NCI-H1436 treated with DMSO at 0.1 percent for 48 hours (cell line): ENCODE data around the gene TBX2.
"Not testable (repeated sequence)": the region's sequence is repeated elsewhere in the genome, so short reads cannot be mapped to it uniquely, and the experiment has no call there.

Experiments
- DNase-seq: peaks from one replicate; lab custom pipeline; 2025; lab: John Stamatoyannopoulos, UW

TBX2 gene

DNA sequence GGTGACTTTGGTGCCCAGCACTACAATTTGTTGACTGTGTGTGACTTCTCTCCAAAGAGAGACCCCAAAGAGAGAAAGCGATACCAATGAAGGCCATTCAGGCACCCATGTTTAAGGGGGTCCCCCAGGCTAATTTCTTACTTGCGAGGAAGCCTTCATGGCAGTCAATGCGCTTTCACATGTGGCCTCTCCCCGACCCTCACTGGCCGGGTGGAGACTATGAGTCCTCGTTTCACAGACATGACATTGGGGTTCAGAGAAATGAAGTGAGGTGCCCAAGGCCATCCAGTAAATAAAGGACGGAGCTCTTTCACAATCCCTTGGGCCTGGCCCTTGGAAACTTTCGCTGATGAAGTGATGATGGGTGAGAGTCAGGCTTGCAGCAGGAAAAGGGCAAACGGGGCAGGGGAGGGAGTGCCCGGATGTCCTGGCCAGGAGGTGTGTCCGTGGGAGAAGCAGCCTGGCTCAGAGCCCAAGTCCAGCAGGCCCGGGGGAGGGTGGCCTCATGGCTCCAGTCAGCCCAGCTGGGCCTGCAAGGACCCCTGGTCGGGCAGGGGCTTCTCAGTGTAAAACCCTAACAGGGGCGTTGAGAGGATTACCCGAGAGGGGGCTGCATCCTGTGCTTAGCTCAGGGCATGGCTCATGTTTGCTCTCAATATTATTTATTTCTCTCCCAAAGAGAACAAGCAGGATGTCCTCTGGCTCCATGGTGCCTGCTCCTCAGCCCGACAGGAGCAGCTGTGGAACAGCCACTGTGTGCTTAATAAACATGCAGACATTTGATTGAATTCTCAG is 14.7 kb downstream of the TBX2 start:
- no peak for DNase-seq

DNA sequence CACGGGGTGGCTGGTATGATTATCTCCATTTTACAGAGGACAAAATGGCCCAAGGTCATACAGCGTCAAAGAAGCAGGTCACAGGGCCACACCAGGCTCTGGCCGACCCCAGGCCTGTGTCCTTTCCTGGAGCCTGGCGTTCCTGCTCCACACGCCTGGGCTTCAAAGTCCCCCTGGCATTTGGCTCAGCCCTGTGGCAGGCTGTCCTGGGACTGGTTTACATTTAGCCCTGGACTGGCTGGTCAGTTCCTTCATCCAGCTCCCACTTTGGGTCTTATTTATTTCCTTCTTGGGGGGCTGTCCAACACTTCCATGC is 15.3 kb downstream of the TBX2 start:
- DNase-seq, result no peak

DNA sequence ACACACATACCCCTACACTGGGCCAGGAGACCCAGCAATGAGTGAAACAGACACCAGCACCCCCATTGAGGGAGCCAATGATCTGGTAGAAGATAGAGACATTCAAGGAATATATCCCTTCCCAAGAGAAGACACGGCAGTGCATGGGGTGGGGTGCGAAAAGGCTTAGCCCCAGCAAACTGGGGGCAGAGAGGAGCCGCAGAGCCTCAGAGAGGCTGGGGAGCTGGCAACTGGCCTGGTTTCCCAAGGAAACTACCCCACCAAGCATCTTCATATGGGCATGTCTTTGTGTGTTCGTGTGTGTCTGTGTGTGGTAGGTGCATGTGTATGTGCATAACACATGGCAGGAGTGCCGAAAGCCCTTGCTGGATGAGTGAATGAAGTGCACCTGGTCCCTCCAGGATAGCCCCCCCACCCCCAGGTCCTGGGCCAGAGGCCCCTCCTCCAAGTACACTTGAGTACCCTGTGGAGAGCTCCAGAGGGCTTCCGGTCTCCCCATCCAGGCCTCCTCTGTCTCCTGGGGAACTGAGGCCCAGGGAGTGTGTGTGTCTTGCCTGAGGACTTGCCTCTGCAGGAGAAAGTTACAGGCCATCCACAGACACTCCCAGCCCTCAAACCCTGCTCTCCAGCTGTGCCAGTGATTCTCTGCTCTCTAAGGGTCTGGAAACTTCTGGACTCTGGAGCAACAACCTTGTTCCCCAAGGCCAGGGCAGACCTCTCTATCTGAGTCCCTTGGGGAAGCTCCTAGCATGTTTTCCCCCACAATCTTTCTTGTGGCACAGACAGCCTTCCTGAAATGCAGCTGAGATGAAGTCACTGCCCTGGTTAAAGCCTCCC is 15.9 kb downstream of the TBX2 start:
- no peak for DNase-seq

DNA sequence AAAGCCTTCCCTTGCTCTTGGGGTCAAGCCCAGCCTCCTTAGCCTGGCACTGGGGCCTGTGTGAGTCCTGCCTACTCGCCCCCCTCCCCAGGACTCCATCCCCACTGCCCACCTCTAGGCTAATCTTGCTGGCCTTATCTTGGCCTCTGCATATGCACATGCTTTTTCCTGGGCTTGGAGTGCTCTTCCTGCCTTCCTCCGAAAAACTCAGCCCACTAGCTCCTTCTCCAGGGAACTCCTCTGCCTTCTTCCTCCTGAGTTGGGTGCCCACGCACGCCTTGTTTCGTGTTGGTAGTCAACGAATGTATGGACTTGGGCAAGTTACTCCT is 16.5 kb downstream of the TBX2 start:
- DNase-seq, result no peak

DNA sequence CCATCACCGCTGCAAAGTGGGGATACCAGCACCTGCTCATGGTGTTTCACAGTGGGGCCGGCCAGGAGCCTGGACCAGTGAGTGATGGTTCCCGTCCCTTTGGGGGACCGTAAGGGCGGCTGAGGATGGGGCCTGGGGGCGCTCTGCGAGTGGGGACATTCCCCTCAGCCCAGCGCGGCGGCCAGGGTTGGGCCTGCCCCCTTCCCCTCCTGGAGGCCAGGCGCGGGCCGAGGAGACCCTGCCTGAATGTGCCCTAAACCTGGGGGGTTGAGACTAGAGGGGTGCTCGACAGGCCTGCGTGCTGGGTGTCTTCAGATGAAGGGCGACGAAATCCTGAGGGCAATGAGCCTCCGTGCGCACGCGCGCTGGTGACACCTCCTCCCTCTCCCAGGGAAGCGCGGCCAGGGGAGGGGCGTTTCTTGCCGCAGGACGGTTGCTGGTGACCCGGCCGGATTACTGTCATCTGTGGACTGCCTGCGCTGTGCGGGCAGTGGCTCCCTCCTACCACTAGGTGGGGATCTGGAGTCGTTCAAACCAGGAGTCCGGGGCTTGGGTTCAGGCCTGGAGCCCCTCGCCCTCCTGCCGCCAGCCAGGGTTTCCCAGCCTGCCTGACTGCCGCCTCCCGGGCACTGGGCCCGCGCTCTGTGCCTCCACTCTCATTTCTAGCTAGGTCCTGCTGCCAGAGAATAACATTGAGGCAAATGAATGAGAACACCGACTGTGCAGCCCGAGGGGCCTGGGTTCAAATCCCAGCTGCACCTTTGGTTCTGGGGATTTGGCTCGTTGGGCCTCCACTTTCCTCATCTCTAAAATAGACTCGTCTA is 17.1 kb downstream of the TBX2 start:
- peak; percentile 54 for DNase-seq

DNA sequence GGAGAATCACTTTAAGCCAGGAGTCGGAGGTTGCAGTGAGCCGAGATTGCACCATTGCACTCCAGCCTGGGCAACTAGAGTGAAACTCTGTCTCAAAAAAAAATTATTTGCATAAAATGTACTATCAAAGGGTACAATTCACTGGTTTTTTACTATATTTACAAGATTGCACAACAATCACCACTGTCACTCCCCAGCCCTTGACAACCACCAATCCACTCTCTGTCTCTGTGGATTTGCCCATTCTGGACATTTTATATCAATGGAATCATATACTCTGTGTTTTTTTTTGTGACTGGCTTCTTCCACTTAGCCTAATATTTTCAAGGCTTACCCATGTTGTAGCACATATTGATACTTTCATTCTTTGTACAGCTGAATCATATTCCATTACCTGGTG is 18.8 kb downstream of the TBX2 start:
- DNase-seq, result no peak

DNA sequence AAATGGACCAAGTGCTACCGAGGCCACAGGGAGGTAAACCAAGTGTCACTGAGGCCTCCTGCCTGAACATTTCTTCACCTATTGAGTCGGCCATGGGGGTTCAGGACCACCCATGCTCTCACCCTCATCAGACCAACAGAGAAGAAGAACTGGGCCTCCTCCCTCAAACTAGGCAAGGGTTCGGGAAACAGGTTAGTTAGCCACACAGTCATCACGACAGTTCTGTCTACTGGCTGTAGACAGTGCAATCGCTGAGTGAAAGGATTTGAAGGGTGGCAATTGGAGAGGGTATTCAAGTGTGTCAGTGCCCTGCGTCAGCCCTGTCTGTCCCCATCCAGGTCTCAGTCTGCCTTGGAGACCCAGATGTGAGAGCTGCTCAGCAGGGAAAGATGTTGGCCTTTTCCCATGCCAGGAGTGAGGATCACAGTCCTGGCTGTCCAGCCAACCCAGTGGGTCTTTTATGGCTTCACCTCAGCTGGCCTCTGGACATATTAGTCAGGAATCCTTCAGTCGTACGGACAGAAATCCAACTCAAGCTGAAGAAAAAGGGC is 19.9 kb downstream of the TBX2 start:
- DNase-seq, result no peak

DNA sequence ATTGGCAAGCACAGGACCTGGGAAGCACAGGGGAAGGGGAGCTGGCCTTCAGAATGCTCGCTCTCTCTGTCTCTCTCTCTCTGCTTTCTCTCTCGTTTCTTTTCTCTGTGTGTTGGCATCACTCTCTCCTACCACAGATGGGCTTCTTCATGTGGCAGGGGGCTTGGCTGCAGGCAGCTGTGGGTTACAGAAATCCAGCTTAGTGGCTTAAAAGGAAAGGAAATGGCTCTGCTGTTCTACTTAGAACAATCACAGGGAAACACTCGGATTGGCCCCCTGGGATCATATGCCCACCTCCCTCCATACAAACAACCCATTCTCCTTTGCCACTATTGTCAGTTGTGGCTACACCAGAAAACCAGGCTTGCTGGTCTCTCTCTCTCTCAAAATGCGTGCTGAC is 20.4 kb downstream of the TBX2 start:
- no peak for DNase-seq

DNA sequence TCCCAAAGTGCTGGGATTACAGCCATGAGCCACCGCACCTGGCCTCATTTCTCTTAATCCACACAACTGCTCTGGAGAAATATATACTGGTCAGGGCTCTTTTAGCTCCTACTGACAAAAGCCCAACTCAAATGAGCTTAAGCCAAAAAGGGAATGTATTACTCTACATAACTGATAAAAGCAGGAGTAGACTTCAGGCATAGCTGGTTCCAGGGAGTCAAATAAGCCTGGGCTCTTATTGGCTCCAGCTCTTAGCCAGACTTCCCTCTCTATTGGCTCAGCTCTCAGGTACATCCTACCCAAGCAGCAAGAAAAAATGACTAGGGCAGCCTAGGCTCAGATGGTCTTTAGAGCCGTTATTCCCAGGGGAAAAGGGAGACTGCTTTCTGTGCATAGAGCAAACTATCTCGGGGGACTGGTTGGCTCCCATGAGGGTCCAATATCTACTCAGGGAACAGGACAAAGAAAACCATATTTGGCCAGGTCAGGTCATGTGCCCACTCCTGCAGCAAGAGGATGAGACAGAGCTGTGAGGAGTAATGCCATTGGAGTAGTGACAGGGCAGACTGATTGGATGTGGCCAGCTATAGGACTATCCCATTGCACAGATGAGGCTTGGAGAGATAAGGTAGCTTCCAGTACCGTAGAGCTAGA is 21.2 kb downstream of the TBX2 start:
- DNase-seq, result no peak

DNA sequence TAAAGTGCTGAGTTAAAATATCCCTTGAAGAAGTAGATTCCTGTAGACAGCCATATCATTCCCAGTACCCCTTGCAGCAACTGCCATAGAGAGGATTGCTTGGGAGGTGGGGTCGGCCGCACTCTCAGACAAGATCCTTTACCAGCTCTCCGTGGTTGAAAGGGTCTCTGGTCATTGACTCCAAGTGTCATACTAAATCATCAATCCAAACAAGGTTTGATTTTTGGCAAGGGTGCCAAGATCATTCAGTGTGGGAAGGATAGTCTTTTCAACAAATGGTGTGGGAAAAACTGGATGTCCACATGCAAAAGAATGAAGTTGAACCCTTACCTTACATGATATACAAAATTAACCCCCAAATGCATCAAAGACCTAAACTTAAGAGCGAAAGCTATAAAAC is 21.8 kb downstream of the TBX2 start:
- no peak for DNase-seq

DNA sequence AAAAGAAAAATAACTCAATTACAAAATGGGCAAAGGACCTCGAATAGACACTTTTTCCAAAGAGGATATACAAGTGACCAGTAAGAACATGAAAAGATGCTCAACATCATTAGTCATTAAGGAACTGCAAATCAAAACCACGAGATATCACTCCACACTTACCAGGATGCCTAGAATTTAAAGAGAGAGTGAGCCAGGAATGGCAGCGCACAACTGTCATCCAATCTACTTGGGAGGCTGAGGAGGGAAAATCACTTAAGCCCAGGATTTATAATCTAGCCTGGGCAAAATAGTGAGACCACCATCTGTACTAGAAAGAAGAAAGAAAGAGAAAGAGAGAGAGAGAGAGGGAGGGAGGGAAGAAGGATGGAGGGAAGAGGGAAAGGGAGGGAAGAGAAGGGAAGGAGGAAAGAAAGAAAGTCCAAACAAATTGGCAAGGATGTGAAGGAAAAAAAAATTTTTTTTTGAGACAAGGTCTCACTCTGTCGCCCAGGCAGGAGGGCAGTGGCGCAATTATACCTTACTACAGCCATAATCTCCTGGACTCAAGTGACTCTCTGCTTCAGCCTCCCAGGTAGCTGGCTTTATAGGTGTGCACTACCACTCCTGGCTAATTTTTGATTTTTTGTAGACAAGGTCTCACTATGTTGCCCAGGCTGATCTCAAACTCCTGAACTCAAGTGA is 22.6 kb downstream of the TBX2 start:
- DNase-seq, result no peak

DNA sequence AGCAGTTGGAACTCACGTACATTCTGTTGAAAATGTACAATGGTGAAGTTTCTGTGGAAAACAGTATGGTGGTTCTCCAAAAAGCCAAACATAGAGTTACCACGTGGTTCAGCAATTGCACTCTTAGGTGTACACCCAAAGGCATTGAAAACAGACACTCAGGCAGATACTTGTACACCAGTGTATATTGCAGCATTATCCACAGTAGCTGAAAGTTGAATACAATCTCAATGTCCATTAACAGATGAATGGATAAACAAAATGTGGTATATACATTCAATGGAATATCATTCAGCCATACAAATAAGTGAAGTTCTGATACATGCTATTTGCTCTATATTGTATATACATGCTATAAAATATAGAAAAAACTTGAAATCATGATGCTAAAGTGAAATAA is 23.2 kb downstream of the TBX2 start:
- DNase-seq, result no peak

DNA sequence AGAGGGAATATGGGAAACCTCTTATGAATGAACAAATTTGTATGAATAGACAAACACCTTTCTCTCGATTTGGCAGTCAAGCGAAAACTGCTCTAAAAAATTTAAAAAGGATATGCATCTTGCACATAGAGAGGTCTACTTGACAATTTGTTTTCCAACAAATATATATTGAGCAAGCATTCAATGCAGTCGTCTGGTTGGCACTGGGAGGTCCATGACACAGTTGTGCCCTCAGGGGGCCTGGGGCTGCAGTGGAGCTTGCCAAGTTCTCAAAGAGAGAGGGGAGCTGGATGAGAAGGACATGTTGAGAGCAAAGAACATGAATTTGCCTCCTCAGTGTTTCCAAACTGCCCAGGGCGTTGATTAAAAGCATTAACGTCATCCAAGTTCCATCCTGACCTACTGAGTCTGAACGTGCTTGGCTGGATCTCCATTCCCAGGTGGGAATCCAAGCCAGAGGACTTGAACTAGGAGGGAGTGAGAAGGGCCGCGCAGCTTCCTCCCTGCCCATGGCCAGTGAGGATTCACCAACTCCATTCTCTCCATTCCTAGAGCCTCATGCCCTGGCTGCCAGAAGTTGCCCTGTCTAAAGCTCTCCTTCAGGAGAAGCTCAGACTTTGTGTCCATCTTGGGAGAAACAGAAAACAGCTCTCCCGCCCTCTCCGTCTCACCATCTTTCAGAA is 24.5 kb downstream of the TBX2 start:
- DNase-seq, result no peak

DNA sequence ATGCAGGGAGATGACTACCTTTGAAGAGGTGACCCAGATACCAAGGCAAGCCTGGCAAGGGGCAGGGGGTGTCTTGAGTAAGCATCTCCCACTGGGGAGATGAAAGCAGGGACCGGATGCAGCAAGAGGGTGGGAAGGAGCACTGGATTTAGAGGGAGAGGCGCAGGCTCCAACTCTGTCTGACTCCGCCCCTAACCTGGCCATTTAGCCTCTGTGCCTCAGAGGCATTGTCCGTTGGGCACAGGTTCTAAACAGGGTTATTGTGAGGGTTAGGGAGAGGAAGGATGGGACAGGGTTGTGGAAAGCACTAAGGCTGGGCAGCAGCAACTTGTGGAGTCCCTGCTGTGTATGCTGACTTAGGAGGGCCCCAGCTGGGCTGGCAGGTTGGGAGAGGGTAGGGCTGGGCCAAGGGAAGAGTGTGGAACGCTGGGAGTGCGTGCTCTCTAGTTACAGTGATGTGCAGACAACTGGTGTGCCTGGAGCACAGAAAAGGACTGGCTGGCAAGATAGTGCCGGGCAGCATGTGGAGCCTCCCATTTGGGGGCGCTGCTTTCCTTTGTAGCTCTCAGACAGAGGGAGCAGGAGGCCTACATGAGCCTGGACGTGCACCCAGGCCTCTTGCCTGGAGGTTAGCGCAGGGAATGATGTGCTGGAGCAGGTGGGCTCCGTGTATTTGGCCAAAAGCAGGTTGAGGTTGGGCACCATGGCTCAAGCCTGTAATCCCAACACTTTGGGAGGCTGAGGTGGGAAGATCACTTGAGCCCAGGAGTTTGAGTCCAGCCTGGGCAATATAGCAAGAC is 26.2 kb downstream of the TBX2 start:
- DNase-seq, result no peak

DNA sequence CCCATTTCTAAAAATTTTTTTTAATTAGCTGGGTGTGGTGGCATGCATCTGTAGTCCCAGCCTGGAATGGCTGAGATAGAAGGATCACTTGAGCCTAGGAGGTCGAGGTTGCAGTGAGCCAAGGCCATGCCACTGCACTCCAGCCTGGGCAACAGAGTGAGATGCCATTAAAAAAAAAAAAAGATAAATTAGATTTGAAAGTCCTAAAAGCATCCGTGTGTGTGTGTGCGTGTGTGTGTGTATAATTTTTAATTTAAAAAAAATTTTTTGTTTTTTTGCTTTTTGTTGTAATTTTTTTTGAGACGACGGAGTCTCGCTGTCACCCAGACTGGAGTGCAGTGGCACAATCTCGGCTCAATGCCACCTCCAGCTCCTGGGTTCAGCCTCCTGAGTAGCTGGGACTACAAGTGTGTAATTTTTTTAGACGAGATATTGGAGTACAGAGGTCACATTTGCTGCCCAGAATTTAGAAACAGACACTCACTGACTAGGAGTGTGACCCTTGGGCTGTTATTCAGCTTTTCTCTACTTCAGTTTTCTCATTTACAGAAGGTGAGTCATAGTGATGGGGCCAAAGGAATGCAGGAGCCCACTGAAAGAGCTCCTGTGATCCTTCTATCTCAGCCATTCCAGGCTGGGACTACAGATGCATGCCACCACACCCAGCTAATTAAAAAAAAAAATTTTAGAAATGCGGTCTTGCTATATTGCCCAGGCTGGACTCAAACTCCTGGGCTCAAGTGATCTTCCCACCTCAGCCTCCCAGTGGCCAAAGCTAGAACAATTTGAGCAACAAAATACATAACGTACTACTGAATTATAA is 27.1 kb downstream of the TBX2 start:
- DNase-seq, result no peak

DNA sequence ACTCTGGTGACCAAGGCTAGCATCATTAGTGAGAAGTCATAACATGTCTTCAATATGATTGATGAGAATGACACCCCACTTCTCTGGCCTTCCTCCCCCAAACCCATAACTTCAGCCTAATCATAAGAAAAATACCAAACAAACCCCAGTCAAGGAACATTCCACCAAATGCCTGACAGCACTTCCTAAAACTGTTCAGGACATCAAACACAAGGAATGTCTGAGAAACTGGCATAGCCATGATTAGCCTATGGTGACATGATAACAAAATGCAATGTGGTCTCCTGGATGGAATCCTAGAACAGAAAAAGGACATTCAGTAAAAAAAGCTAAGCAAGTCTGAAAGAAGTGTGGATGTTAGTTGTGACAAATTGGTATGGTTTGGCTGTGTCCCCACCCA is 27.9 kb downstream of the TBX2 start:
- DNase-seq, result no peak

DNA sequence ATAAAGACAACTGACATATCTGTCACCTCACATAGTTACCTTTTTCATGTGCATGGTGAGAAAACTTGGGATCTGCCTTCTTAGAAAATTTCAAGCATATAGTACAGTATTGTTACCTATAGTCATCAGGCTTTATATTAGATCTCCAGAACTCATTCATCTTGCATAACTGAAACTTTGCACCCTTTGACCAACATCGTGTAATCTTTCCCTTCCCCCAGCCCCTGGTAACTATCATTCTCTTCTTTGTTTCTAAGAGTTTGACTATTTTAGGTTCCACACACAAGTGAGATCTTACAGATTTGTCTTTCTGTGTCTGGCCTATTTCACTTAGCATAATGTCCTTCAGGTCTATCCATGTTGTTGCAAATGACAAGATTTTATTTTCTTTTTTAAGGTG is 29.6 kb downstream of the TBX2 start:
- DNase-seq, result no peak

DNA sequence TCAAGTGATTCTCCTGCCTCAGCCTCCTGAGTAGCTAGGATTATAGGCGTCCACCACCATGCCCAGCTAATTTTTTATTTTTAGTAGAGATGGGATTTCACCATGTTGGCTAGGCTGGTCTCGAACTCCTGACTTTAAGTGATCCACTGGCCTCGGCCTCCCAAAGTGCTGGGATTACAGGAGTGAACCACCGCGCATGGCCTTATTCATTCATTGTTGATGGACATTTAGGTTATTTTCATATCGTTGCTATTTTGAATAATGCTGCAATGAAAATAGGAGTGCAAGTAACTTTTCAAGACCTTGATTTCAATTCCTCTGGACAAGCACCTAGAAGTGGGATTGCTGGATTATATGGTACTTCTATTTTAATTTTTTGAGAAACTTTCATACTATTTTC is 30.2 kb downstream of the TBX2 start:
- not testable (repeated sequence) for DNase-seq
